ENCODE measurements around the gene COL6A1.

The COL6A1 gene

GRCh38 chr21:45988366-45989347, 7.1 kb downstream of the COL6A1 start:
- TF ChIP-seq, protein P1, sequence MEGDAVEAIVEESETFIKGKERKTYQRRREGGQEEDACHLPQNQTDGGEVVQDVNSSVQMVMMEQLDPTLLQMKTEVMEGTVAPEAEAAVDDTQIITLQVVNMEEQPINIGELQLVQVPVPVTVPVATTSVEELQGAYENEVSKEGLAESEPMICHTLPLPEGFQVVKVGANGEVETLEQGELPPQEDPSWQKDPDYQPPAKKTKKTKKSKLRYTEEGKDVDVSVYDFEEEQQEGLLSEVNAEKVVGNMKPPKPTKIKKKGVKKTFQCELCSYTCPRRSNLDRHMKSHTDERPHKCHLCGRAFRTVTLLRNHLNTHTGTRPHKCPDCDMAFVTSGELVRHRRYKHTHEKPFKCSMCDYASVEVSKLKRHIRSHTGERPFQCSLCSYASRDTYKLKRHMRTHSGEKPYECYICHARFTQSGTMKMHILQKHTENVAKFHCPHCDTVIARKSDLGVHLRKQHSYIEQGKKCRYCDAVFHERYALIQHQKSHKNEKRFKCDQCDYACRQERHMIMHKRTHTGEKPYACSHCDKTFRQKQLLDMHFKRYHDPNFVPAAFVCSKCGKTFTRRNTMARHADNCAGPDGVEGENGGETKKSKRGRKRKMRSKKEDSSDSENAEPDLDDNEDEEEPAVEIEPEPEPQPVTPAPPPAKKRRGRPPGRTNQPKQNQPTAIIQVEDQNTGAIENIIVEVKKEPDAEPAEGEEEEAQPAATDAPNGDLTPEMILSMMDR (IDR thresholded peaks at IDR 0.05; ENCODE audit: low read depth, low read length, missing control alignments) = no peak
- no peak for DNase-seq (ENCODE audit: low read depth)
- H3K4me3 ChIP-seq (ENCODE audit: low read depth, low read length) = no peak overlapping the region

DNA sequence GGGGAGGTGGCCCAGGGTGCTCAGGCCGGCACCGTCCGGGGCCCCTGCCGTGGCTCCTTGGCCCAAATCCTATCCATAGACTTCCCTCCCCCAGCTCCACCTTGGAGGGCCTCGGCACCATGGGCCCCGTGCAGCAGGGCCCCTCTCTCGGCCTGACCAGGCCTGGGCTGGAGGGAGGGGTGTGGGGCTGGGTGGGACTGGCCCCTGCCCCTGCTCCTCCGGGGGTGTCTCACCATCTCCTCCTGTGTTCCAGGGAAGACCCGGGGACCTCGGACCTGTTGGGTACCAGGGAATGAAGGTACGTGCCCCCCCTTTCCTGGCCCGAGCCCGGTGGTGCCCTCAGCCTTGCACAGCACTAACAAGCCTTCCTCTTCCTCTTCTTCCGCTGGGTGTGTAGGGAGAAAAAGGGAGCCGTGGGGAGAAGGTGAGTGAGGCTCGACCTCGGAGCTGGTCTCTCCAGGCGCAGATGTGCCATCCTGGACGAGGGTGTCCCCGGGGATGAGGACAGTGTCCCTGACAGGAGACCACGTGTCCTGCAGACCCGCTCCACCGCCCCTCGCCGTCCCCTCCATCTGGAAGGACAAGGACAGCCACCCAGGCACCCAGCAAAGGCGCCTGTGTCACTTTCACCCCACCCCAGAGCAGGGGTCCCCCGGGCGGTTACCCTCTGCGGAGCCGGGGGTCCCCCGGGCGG, 7.9 kb downstream of the COL6A1 start:
- no peak overlapping the region for H3K4me3 ChIP-seq (ENCODE audit: low read depth, low read length)
- DNase-seq (ENCODE audit: low read depth) = no peak
- TF ChIP-seq, protein P1 (IDR thresholded peaks at IDR 0.05; ENCODE audit: low read depth, low read length, missing control alignments) = no peak

GRCh38 chr21:45990049-45990711, 8.6 kb downstream of the COL6A1 start:
- no peak for DNase-seq (ENCODE audit: low read depth)
- TF ChIP-seq, protein P1 (IDR thresholded peaks at IDR 0.05; ENCODE audit: low read depth, low read length, missing control alignments) = no peak
- no peak overlapping the region for H3K4me3 ChIP-seq (ENCODE audit: low read depth, low read length)

DNA sequence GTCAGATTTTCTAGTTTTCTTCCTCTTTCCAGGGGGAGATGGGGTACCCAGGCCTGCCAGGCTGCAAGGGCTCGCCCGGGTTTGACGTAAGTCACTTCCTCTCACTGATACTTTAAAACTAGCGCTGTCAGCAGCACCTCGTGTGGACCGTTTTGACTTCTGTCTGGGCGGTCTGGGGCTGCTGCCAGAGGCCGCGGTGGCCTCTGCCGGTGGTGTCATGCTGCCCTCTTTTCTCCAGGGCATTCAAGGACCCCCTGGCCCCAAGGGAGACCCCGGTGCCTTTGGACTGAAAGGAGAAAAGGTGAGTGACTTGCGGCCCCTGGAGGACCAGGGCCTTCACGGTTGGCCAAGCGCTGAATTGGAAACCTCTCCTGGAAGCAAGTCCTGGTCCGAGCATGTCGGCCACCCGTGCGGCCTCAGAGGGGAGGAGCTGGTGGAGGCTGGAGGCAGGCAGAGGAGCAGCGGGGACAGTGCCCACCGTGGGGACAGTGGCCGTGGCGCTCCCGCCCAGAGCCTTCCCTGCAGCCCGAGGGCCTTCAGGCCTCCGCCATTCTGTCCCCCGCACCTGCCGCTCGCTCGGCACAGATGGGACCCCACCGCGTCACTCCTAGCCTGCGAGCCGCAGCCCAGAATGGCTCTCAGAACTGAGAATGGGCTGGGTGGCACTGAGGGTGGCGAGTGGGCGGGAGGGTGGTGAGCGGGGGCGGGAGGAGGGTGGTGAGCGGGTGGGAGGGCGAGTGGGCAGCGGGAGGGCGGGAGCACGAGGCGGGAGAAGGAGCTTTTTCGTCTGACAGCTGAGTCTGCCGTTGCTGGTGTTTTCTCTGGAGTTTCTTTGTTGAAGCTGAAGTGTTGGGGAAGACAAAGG, 9.4 kb downstream of the COL6A1 start:
- H3K4me3 ChIP-seq (ENCODE audit: low read depth, low read length) = no peak overlapping the region
- TF ChIP-seq, protein P1 (IDR thresholded peaks at IDR 0.05; ENCODE audit: low read depth, low read length, missing control alignments) = no peak
- DNase-seq (ENCODE audit: low read depth) = no peak

DNA sequence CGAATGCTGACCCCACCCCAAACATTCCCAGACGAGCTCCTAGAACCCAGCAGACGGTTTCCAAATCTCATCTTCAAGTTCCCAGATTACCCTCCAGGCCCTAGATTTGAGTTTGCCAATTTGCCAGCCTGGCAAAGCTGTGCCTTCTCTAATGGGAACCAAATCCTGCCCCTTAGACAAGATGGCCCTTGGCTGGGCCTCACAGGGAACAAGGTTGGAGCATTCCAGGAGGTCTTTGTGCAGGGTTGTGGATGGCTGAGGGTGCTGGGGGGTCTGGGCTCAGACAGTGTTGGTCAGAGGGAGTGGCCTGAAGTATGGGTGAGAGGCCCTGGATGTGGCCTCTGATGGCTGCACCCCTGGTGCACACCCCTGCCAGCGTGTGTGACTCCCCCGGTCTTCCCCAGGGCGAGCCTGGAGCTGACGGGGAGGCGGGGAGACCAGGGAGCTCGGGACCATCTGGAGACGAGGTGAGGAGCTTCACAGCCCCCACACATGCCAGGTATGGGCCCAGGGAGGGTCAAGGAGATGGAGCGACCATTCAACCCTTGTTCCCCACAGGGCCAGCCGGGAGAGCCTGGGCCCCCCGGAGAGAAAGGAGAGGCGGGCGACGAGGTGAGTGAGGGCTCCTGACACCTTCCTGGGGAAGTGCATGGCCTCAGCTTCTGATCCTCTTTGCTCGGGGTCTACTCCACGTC, 10.2 kb downstream of the COL6A1 start:
- TF ChIP-seq, protein P1 (IDR thresholded peaks at IDR 0.05; ENCODE audit: low read depth, low read length, missing control alignments) = no peak
- H3K4me3 ChIP-seq (ENCODE audit: low read depth, low read length) = no peak overlapping the region
- no peak for DNase-seq (ENCODE audit: low read depth)
